GM06990 (cell line): Measurements from ENCODE around the gene CUL3.
A peak's percentile ranks its signal among the peaks of the same experiment; 100 is the strongest.
"Not testable (repeated sequence)": the region's sequence is repeated elsewhere in the genome, so short reads cannot be mapped to it uniquely, and the experiment has no call there.

Source experiments
- DNase-seq: peaks from one replicate; pipeline ENCODE4 v3.0.0-alpha.2; 2011; ENCODE audit not compliant: insufficient read length; ENCODE audit errors: extremely low read depth
- H3K27me3 ChIP-seq: replicated peaks from 2 replicates; pipeline ENCODE4 v1.6.0; 2011; ENCODE audit warnings: low read length; ENCODE audit not compliant: control insufficient read depth, insufficient read depth
- H3K36me3 ChIP-seq: 2 replicates; pipeline ENCODE4 v1.5.1; 2011; ENCODE audit warnings: low read length; ENCODE audit not compliant: control insufficient read depth, insufficient read depth
- H3K4me3 ChIP-seq: replicated peaks from 2 replicates; pipeline ENCODE4 v1.5.1; 2011; ENCODE audit warnings: low read depth, mild to moderate bottlenecking, control low read depth, low read length
- TF ChIP-seq, protein P1 (sequence below): IDR thresholded peaks from 2 replicates; pipeline ENCODE4 v1.5.1; 2011; ENCODE audit warnings: low read length, control low read depth, mild to moderate bottlenecking, inconsistent platforms; ENCODE audit not compliant: insufficient read depth, poor library complexity, severe bottlenecking

The CUL3 gene

DNA sequence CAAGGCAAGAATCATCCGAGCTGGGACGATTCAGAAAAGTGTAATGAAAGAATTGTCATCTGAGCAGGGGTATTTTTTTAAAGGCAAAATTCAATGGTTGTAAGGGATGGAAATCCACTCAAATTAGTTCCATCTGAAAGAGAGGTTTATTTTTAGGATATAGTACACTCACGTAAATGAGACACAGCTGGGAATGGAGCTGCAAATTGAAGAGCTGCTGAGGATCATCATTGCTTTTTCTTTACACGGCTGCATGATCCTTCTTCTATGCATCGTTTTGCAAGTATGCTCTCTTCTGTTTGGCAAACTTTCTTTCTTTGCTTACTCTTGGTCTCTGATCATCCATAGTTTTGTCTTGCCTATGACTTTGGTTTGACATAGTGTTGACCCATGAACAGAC is 27.4 kb upstream of the CUL3 start:
- DNase-seq, result no peak
- TF ChIP-seq, protein P1, sequence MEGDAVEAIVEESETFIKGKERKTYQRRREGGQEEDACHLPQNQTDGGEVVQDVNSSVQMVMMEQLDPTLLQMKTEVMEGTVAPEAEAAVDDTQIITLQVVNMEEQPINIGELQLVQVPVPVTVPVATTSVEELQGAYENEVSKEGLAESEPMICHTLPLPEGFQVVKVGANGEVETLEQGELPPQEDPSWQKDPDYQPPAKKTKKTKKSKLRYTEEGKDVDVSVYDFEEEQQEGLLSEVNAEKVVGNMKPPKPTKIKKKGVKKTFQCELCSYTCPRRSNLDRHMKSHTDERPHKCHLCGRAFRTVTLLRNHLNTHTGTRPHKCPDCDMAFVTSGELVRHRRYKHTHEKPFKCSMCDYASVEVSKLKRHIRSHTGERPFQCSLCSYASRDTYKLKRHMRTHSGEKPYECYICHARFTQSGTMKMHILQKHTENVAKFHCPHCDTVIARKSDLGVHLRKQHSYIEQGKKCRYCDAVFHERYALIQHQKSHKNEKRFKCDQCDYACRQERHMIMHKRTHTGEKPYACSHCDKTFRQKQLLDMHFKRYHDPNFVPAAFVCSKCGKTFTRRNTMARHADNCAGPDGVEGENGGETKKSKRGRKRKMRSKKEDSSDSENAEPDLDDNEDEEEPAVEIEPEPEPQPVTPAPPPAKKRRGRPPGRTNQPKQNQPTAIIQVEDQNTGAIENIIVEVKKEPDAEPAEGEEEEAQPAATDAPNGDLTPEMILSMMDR, result no peak
- Histone ChIP-seq H3K4me3 (no peak overlapping the region), H3K36me3 (no peaks in the 10 kb centered on the region), H3K27me3 (no peaks in the 10 kb centered on the region)

DNA sequence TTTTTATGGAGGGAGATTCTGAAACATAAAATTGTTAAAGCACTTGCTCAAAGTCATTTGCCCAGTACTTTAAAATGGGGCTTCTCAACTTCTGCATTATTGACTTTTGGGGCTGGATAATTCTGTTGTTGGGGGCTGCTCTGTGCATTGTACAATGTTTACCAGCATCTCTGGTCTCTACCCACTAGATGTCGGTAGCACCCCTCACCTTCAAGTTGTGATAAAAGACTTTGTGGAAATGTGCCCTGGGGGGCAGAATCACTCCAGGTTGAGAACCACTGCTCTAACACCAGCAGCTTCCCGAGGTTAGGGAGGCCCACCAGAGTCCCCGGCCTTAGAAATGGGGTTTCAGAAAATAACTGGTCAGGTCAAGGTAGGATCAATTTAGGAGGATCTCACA is 26.8 kb upstream of the CUL3 start:
- DNase-seq, result no peak
- Histone ChIP-seq H3K36me3 (no peaks in the 10 kb centered on the region), H3K27me3 (no peaks in the 10 kb centered on the region), H3K4me3 (no peak overlapping the region)
- TF ChIP-seq, protein P1, result peak; percentile 39

DNA sequence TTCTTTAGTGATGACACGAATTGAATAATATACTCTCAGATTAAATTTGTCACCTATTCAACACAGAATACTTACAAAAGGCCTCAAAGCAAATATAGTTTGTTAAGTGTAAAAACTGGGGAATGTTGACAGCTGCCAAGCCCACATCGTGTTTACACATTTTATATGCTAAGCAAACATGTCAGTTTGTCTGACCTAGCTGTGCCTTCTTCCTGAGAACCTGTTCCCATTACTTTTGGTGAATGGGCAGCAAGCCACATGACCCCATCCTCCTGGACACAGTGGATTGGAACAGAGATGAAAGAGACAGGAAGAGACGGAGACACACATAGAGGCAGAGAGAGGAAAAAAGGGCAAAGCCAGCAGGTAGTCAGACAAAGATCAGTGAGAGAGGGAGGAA is 22.9 kb upstream of the CUL3 start:
- no peak for DNase-seq
- TF ChIP-seq, protein P1, result no peak
- no peak overlapping the region for H3K4me3 ChIP-seq

DNA sequence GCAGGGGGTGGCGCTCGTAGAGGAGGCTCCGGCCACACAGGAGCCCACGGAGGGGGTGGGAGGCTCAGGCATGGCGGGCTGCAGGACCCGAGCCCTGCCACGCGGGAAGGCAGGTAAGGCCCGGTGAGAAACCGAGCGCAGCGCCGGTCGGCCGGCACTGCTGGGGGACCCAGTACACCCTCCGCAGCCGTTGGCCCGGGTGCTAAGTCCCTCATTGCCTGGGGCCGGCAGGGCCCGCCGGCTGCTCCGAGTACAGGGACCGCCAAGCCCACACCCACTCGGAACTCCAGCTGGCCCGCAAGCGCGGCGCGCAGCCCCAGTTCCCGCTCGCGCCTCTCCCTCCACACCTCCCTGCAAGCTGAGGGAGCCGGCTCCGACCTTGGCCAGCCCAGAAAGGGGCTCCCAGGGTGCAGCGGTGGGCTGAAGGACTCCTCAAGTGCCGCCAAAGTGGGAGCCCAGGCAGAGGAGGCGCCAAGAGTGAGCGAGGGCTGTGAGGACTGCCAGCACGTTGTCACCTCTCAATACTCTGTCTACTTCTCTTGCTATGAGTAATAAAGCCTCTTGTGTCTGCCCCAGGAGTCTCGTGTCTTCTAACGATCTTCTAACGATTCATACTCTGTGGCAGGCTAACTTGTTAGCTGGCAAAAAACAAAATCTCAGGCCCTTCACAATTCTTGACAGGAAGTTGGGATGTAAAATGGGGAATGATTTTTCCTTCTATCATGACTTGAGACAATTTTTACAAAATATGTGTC is 18.8 kb upstream of the CUL3 start:
- H3K36me3 ChIP-seq, DNase-seq, H3K27me3 ChIP-seq, H3K4me3 ChIP-seq: not testable (repeated sequence)

More for the DNA sequence above, 22.9 kb upstream of the CUL3 start:
- Histone ChIP-seq H3K27me3 (no peaks in the 10 kb centered on the region), H3K36me3 (no peaks in the 10 kb centered on the region)

DNA sequence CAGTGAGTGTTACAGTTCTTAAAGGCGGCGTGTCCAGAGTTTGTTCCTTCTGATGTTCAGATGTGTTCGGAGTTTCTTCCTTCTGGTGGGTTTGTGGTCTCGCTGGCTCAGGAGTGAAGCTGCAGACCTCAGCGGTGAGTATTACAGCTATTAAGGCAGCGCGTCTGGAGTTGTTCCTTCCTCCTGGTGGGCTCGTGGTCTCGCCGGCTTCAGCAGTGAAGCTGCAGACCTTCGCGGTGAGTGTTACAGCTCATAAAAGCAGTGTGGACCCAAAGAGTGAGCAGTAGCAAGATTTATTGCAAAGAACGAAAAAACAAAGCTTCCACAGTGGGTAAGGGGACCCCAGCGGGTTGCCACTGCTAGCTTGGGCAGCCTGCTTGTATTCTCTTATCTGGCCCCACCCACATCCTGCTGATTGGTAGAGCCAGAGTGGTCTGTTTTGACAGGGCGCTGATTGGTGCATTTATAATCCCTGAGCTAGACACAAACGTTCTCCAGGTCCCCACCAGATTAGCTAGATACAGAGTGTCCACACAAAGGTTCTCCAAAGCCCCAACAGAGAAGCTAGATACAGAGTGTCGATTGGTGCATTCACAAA is 17.7 kb upstream of the CUL3 start:
- H3K27me3 ChIP-seq, DNase-seq, H3K4me3 ChIP-seq, H3K36me3 ChIP-seq: not testable (repeated sequence)

DNA sequence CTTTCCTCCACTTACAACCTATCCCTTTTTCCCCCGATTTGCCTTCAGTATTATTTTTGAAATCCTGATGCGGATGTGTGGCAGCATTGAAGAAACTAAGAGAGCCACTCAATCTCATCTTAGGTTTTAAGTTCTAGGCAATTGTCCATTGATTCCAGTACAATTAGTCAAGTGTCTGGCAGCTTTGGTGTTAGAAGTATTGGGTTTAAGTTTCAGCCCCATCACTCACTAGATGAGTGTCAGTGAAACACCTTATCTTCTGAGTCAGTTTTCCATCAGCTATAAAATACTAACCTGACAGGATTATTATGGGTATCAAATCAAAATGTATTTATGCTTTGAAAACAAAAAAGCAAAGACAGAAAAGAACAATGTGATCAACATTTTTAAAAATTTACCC is 16.8 kb upstream of the CUL3 start:
- H3K4me3 ChIP-seq, result no peak overlapping the region
- DNase-seq, result no peak
- H3K27me3 ChIP-seq, result no peaks in the 10 kb centered on the region
- TF ChIP-seq, protein P1, result no peak
- H3K36me3 ChIP-seq, result no peaks in the 10 kb centered on the region
